H1 (cell line): ENCODE results near the gene DAND5. TPM values are rescaled to one million over a fixed set of nuclear protein-coding genes. Genes with fewer than 3 reads are reported as not detected.
A peak's percentile ranks its signal among the peaks of the same experiment; 100 is the strongest.

ENCODE experiments used
- CTCF ChIA-PET: fragments of 300-600 bp; sonication (Branson Sonifier 250); formaldehyde crosslinking; loops from one replicate; lab custom pipeline; 2021; ENCODE audit not compliant: partially characterized antibody; lab: Charles Lee
- POLR2A ChIA-PET: fragments of 300-600 bp; sonication (Branson Sonifier 250); formaldehyde crosslinking; loops from one replicate; lab custom pipeline; 2021; ENCODE audit warnings: inconsistent platforms; ENCODE audit not compliant: partially characterized antibody; lab: Charles Lee
- DNase-seq, 2 experiments: peaks; one replicate each; pipeline versions ENCODE4 v3.0.0 to v3.0.0-alpha.2; 2010 to 2022; ENCODE audit warnings: low spot score in 2 of 2, low read depth in 1 of 2, mixed read lengths in 1 of 2
- FAIRE-seq: peaks from 2 replicates; lab custom pipeline; 2011; peaks lifted over from hg19 to GRCh38; lab: Jason Lieb, UNC
- H2AFZ ChIP-seq: 2 replicates; pipeline ENCODE4 v1.8.1; 2012; ENCODE audit warnings: low read length, inconsistent platforms
- H2AK5ac ChIP-seq: 2 replicates; pipeline ENCODE4 v1.6.1; 2013; ENCODE audit warnings: low read depth, low read length
- H2BK120ac ChIP-seq: replicated peaks from 2 replicates; pipeline ENCODE3; 2013; ENCODE audit warnings: low read depth, low read length, inconsistent platforms
- H2BK12ac ChIP-seq: 2 replicates; pipeline ENCODE4 v1.6.1; 2013; ENCODE audit warnings: low read depth, low read length
- H2BK15ac ChIP-seq: 2 replicates; pipeline ENCODE4 v1.6.1; 2013; ENCODE audit warnings: low read length
- H2BK20ac ChIP-seq: 2 replicates; pipeline ENCODE4 v1.6.1; 2013; ENCODE audit warnings: low read length
- H2BK5ac ChIP-seq: 2 replicates; pipeline ENCODE4 v1.6.1; 2013; ENCODE audit warnings: low read depth, low read length
- H3K14ac ChIP-seq: 2 replicates; pipeline ENCODE4 v1.6.1; 2013; ENCODE audit warnings: inconsistent platforms; ENCODE audit not compliant: insufficient read length
- H3K18ac ChIP-seq: 2 replicates; pipeline ENCODE4 v1.6.1; 2013; ENCODE audit warnings: low read length; ENCODE audit errors: extremely low read depth
- H3K23ac ChIP-seq: 2 replicates; pipeline ENCODE4 v1.6.1; 2013; ENCODE audit warnings: inconsistent platforms; ENCODE audit not compliant: insufficient read length
- H3K23me2 ChIP-seq: 2 replicates; pipeline ENCODE4 v1.6.1; 2013; ENCODE audit warnings: low read depth, low read length
- H3K27ac ChIP-seq: 2 replicates; pipeline ENCODE4 v1.6.1; 2011; ENCODE audit warnings: low read depth, low read length, inconsistent platforms
- H3K27me3 ChIP-seq, 4 experiments: replicated peaks in 1 of 4; 1 replicate in 1 of 4; 2 replicates in 3 of 4; pipeline versions ENCODE4 v1.6.1 to v1.8.1; 2011 to 2013; ENCODE audit warnings: low read length in 3 of 4, mild to moderate bottlenecking in 3 of 4, inconsistent platforms in 2 of 4, mixed read lengths in 2 of 4, moderate library complexity in 1 of 4; ENCODE audit not compliant: control insufficient read depth in 3 of 4, insufficient read depth in 3 of 4; ENCODE audit errors: extremely low read depth in 1 of 4
- H3K36me3 ChIP-seq, 4 experiments: 2 replicates each; pipeline versions ENCODE4 v1.6.1 to v1.8.1; 2011 to 2013; ENCODE audit warnings: mild to moderate bottlenecking in 4 of 4, low read length in 3 of 4, moderate library complexity in 2 of 4, control low read depth in 1 of 4, inconsistent platforms in 1 of 4; ENCODE audit not compliant: insufficient read depth in 4 of 4, control insufficient read depth in 2 of 4
- H3K4ac ChIP-seq: replicated peaks from 2 replicates; pipeline ENCODE3; 2013; ENCODE audit warnings: low read length, low read depth, mixed read lengths, inconsistent platforms; ENCODE audit not compliant: insufficient read length
- H3K4me1 ChIP-seq, 4 experiments: replicated peaks in 1 of 4; 1 replicate in 1 of 4; 2 replicates in 3 of 4; pipeline versions ENCODE4 v1.6.1 to v1.8.1; 2011 to 2013; ENCODE audit warnings: low read length in 3 of 4, inconsistent platforms in 2 of 4, mixed read lengths in 1 of 4; ENCODE audit not compliant: insufficient read depth in 4 of 4, control insufficient read depth in 3 of 4
- H3K4me2 ChIP-seq, 2 experiments: 2 replicates each; pipeline versions ENCODE4 v1.6.1 to v1.8.1; 2011 to 2013; ENCODE audit warnings: low read depth in 2 of 2, low read length in 2 of 2, control low read depth in 1 of 2, inconsistent platforms in 1 of 2, mild to moderate bottlenecking in 1 of 2; ENCODE audit not compliant: insufficient read depth in 1 of 2
- H3K4me3 ChIP-seq, 4 experiments: fragments of 200-600, 300-600 bp in 1 of 4; sonication (generic), shearing (Covaris generic), sonication (Bioruptor Twin) in 1 of 4; 2 replicates each; pipeline versions ENCODE4 v1.5.1 to v1.8.1; 2011 to 2016; ENCODE audit warnings: low read length in 4 of 4, low read depth in 3 of 4, control low read depth in 2 of 4, inconsistent platforms in 2 of 4, mild to moderate bottlenecking in 2 of 4, mixed read lengths in 1 of 4, moderate library complexity in 1 of 4; ENCODE audit not compliant: insufficient read depth in 2 of 4; ENCODE audit errors: extremely low read depth in 1 of 4
- H3K56ac ChIP-seq: replicated peaks from 2 replicates; pipeline ENCODE3; 2013; ENCODE audit warnings: low read depth, mild to moderate bottlenecking, mixed read lengths, low read length, inconsistent platforms; ENCODE audit not compliant: insufficient read length
- H3K79me1 ChIP-seq: 2 replicates; pipeline ENCODE4 v1.6.1; 2013; ENCODE audit warnings: low read depth, low read length, control low read depth
- H3K79me2 ChIP-seq, 2 experiments: 2 replicates each; pipeline versions ENCODE4 v1.6.1 to v1.8.1; 2012 to 2013; ENCODE audit warnings: low read length in 2 of 2, mild to moderate bottlenecking in 2 of 2, inconsistent platforms in 1 of 2; ENCODE audit not compliant: insufficient read depth in 2 of 2, control insufficient read depth in 1 of 2
- H3K9ac ChIP-seq, 4 experiments: replicated peaks in 1 of 4; 1 replicate in 1 of 4; 2 replicates in 3 of 4; pipeline versions ENCODE4 v1.6.1 to v1.8.1; 2011 to 2013; ENCODE audit warnings: low read depth in 3 of 4, low read length in 3 of 4, control low read depth in 2 of 4, mild to moderate bottlenecking in 2 of 4, moderate library complexity in 2 of 4, inconsistent platforms in 1 of 4; ENCODE audit errors: extremely low read depth in 1 of 4
- H3K9me3 ChIP-seq, 2 experiments: 2 replicates each; pipeline versions ENCODE4 v1.6.1 to v1.8.1; 2012 to 2013; ENCODE audit warnings: mild to moderate bottlenecking in 2 of 2, moderate library complexity in 2 of 2, control low read depth in 1 of 2, inconsistent platforms in 1 of 2, low read depth in 1 of 2, low read length in 1 of 2, mixed read lengths in 1 of 2; ENCODE audit not compliant: insufficient read depth in 2 of 2
- H4K20me1 ChIP-seq, 2 experiments: replicated peaks in 1 of 2; 2 replicates each; pipeline versions ENCODE3 to v1.8.1; 2011 to 2013; ENCODE audit warnings: inconsistent platforms in 2 of 2, low read length in 2 of 2, mild to moderate bottlenecking in 1 of 2; ENCODE audit not compliant: insufficient read depth in 2 of 2, control insufficient read depth in 1 of 2
- H4K5ac ChIP-seq: 2 replicates; pipeline ENCODE4 v1.6.1; 2013; ENCODE audit warnings: low read length, low read depth, mixed read lengths, inconsistent platforms; ENCODE audit not compliant: insufficient read length
- H4K8ac ChIP-seq: 2 replicates; pipeline ENCODE4 v1.8.0; 2013; ENCODE audit warnings: mild to moderate bottlenecking, moderate library complexity, low read length, inconsistent platforms; ENCODE audit not compliant: insufficient read depth; ENCODE audit errors: extremely low read depth
- H4K91ac ChIP-seq: replicated peaks from 2 replicates; pipeline ENCODE3; 2013; ENCODE audit warnings: low read length, mixed read lengths, inconsistent platforms; ENCODE audit not compliant: insufficient read length
- CBX8 ChIP-seq: fragments of 300-800, 300-1000 bp; sonication (generic); IDR thresholded peaks from 2 replicates; pipeline ENCODE4 v1.7.1; 2016; ENCODE audit warnings: low read depth, low read length, borderline replicate concordance
- CTBP2 ChIP-seq: IDR thresholded peaks from 2 replicates; pipeline ENCODE4 v1.7.0; 2011; ENCODE audit warnings: borderline replicate concordance, mild to moderate bottlenecking, moderate library complexity, mixed read lengths, low read length; ENCODE audit not compliant: insufficient read depth, insufficient read length
- E2F6 ChIP-seq: IDR thresholded peaks from 2 replicates; pipeline ENCODE4 v1.6.1; 2012; ENCODE audit warnings: inconsistent platforms
- EGR1 ChIP-seq: IDR thresholded peaks from 2 replicates; pipeline ENCODE4 v1.6.1; 2011; ENCODE audit warnings: low read depth, low read length, borderline replicate concordance
- FOSL1 ChIP-seq: IDR thresholded peaks from 2 replicates; pipeline ENCODE4 v1.6.1; 2011; ENCODE audit warnings: mild to moderate bottlenecking, low read depth, low read length, moderate library complexity; ENCODE audit not compliant: insufficient read depth
- JUN ChIP-seq: IDR thresholded peaks from 2 replicates; pipeline ENCODE4 v1.6.1; 2011; ENCODE audit warnings: low read depth, mild to moderate bottlenecking, improper control_type of control experiment, low read length
- JUND ChIP-seq: IDR thresholded peaks from 2 replicates; pipeline ENCODE4 v1.6.1; 2011; ENCODE audit warnings: mild to moderate bottlenecking, improper control_type of control experiment, low read length
- PHF8 ChIP-seq: fragments of 200-600 bp; sonication (generic); conservative IDR thresholded peaks from 2 replicates; pipeline ENCODE4 v1.7.1; 2012; ENCODE audit warnings: low read depth, mild to moderate bottlenecking, inconsistent platforms, low read length, moderate library complexity
- RFX5 ChIP-seq: IDR thresholded peaks from 2 replicates; pipeline ENCODE4 v1.6.1; 2011; ENCODE audit warnings: low read depth, low read length, improper control_type of control experiment, borderline replicate concordance
- USF2 ChIP-seq: IDR thresholded peaks from 2 replicates; pipeline ENCODE4 v1.6.1; 2011; ENCODE audit warnings: low read length, improper control_type of control experiment
- WGBS, 2 experiments: shearing (Covaris generic) in 1 of 2; methylation state at CpG; one replicate each; pipeline versions ENCODE4 v1.1.6 to v1.1.7; 2013 to 2015; ENCODE audit warnings: low lambda C conversion rate in 2 of 2, mixed read lengths in 2 of 2, inconsistent platforms in 1 of 2, low coverage in 1 of 2, missing lambda C conversion rate in 1 of 2; ENCODE audit not compliant: insufficient replicate concordance in 2 of 2, insufficient coverage in 1 of 2, insufficient read length in 1 of 2; ENCODE audit errors: extremely low coverage in 1 of 2, missing lambda C conversion rate in 1 of 2; 5-methylcytosine and 5-hydroxymethylcytosine counted together
- polyA plus RNA-seq, 7 experiments: library from polyadenylated mRNA; depleted of rRNA in 3 of 7; stranded (reverse) in 5 of 7; unstranded in 2 of 7; fragments of >200 nt in 5 of 7; fragments of 200-250 nt in 2 of 7; gene quantifications; 1 replicate in 5 of 7; 2 replicates in 1 of 7; 4 replicates in 1 of 7; pipeline versions ENCODE4 v1.2.1 to v1.2.3, GENCODE V29; 2011 to 2013; ENCODE audit warnings: missing spikeins in 2 of 7, mixed read lengths in 2 of 7
- total RNA-seq: library from RNA; stranded (reverse); fragmentation: NEBNext Ultra II Directional; extraction: Animal tissue kit (Norgen Biotek cat#: 25700); gene quantifications from 2 replicates; pipeline ENCODE4 v1.2.1, GENCODE V29; 2021

Gene DAND5
- total and polyA plus RNA-seq, 2 of the 8 experiments (the other 6 are each of a cell fraction or from before 2014, with no cell fraction given), result 0.14 to 0.17 TPM

GRCh38 chr19:12984683-12985048, 15.3 kb downstream of the DAND5 start:
- H3K4me3 ChIP-seq, result no peak overlapping the region
- peak overlapping the region; percentile 35; the same call in 1 of the 2 replicates for H4K8ac ChIP-seq
- no peaks in the 10 kb centered on the region for H3K36me3 ChIP-seq
- peak overlapping the region; percentile 69 for H3K4ac ChIP-seq
- peaks cover 21% of the 10 kb centered on the region for H3K23me2 ChIP-seq
- H2BK5ac ChIP-seq, result 0 out of 2 replicates have a peak overlapping the region, but pooled peaks have one; percentile 35
- TF ChIP-seq JUN (no peak), PHF8 (no peak), USF2 (no peak), CBX8 (no peak), RFX5 (no peak), EGR1 (no peak), CTBP2 (no peak), FOSL1 (no peak), JUND (no peak), E2F6 (no peak)
- H2AK5ac ChIP-seq, result 0 out of 2 replicates have a peak overlapping the region, but pooled peaks have one; percentile 76
- no peak overlapping the region for H3K27ac ChIP-seq
- H3K56ac ChIP-seq, result peak overlapping the region; percentile 90
- peak overlapping the region; percentile 99; the same call in 1 of the 2 replicates for H2BK20ac ChIP-seq
- POLR2A ChIA-PET, result interaction anchor here (0.8 to 1.9 kb wide), 2 partner anchors 12 to 116 kb away, joined by 3 to 4 read pairs; no protein-coding TSS in a partner anchor
- DNase-seq, result no peak
- H4K20me1 ChIP-seq, result peaks cover 0 to 19% of the 10 kb centered on the region in 2 experiments
- H4K5ac ChIP-seq, result no peak overlapping the region
- peaks cover 0 to 7% (median 3%) of the 10 kb centered on the region in 4 experiments; a peak in 4 of 7 replicates for H3K4me1 ChIP-seq
- H2BK15ac ChIP-seq, result no peak overlapping the region
- H2BK12ac ChIP-seq, result peak overlapping the region; percentile 40; the same call in 1 of the 2 replicates
- H3K79me1 ChIP-seq, result no peaks in the 10 kb centered on the region
- 59% methylated on average over 9 of the region's 10 CpGs; no CpG with 5 or more reads in 1 of the 2 experiments for WGBS, 2 experiments
- FAIRE-seq, result no peak
- H3K9me3 ChIP-seq, result no peaks in the 10 kb centered on the region
- no peak overlapping the region for H2AFZ ChIP-seq
- no peak overlapping the region for H3K4me2 ChIP-seq
- no peak overlapping the region for H3K23ac ChIP-seq
- H2BK120ac ChIP-seq, result no peak overlapping the region
- no peak overlapping the region for H3K9ac ChIP-seq
- H3K18ac ChIP-seq, result no peak overlapping the region
- H3K79me2 ChIP-seq, result no peaks in the 10 kb centered on the region
- H3K27me3 ChIP-seq, result peaks cover 2 to 45% (median 35%) of the 10 kb centered on the region in 4 experiments
- H4K91ac ChIP-seq, result no peak overlapping the region
- CTCF ChIA-PET, result interaction anchor here (1.0 to 16.3 kb wide), 16 partner anchors 9 to 115 kb away, joined by 3 to 431 read pairs (median 6); partner anchors contain the start of gene DAND5
- H3K14ac ChIP-seq, result no peak overlapping the region
